ENCODE results near the gene CCDC124.

- TF ChIP-seq CTCF (IDR thresholded peaks at IDR 0.05 in 4 of 5, conservative IDR thresholded peaks at IDR 0.05 in 1 of 5): no peak
- no peak for TF ChIP-seq POLR2A (IDR thresholded peaks at IDR 0.05)
These were observed 31.3 kb downstream of the CCDC124 start for GRCh38 chr19:17963936-17964691.
